K562 treated with DMSO at 1 percent for 4 hours (cell line): ENCODE data around the gene GPR119. TPM values are rescaled to one million over a fixed set of nuclear protein-coding genes. Genes with fewer than 3 reads are reported as not detected.

Experiments
- total RNA-seq: library from RNA; unstranded; fragments of 300-600 nt; gene quantifications from 2 replicates; pipeline ENCODE4 v1.2.3, GENCODE V29; 2022; ENCODE audit not compliant: insufficient read depth

Gene GPR119
- not detected in 2 replicates for total RNA-seq

GRCh38 chrX:130385520-130385919 lies at the start of gene GPR119:
TSS of gene GPR119 (minus strand) at chrX:130385674. CDS start at chrX:130385447, 227 bp downstream.

GRCh38 chrX:130401415-130402207 lies 16.1 kb upstream of the GPR119 start, which contains the start of gene RBMX2:
TSS of gene RBMX2 (plus strand) at chrX:130401987. CDS start at chrX:130402033, 46 bp downstream.

GRCh38 chrX:130339408-130340222 lies 45.9 kb downstream of the GPR119 start, which contains the start of gene SLC25A14:
TSS of gene SLC25A14 (plus strand) at chrX:130339919. CDS start at chrX:130340279, 360 bp downstream.

Other genes with a start within 250 kb of the GPR119 start
- 69.7 and 79.6 TPM in 2 replicates for gene AIFM1, start 219.8 kb downstream of the GPR119 start, total RNA-seq
- not detected in 2 replicates for gene RAB33A, start 213.7 kb downstream of the GPR119 start, total RNA-seq
- gene ZNF280C, start 116.8 kb downstream of the GPR119 start, total RNA-seq = 2.6 and 2.9 TPM in 2 replicates
- gene SLC25A14, start 45.8 kb downstream of the GPR119 start, total RNA-seq = 9.3 and 10.8 TPM in 2 replicates
- gene RBMX2, start 16.3 kb upstream of the GPR119 start, total RNA-seq = 22.5 and 25.1 TPM in 2 replicates